DND-41 (cell line): ENCODE measurements around the gene KRCC1.

Experiments used
- EZH2 ChIP-seq: IDR thresholded peaks from 3 replicates; pipeline ENCODE4 v1.6.1; 2012; ENCODE audit warnings: borderline replicate concordance, low read depth, mild to moderate bottlenecking, moderate library complexity, low read length, inconsistent platforms; ENCODE audit not compliant: severe bottlenecking
- TF ChIP-seq, protein P1 (sequence below): IDR thresholded peaks from 2 replicates; pipeline ENCODE4 v1.5.1; 2012; ENCODE audit warnings: borderline replicate concordance, low read length, moderate library complexity, mild to moderate bottlenecking; ENCODE audit not compliant: poor library complexity, severe bottlenecking; ENCODE audit errors: extremely low read depth

DNA sequence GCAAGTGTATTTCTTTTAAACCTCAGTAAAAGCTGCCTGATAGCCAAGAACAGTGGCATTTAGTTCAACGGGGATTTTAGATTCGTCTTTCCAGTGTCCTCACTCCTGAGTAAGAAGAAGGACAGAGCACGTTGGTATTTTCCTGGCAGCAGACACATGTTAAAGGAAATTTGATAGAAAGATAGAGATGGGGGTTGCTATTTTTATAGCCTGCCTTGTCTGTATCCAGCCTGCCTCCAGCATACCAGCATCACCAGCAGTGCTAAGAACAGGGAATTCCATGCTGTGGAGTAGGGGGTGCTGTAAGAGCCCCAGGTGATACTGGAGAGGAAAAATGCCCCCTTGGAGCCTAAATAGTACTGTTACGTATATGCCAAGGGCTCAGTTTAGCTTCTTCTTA is 11.0 kb upstream of the KRCC1 start:
- TF ChIP-seq, protein P1, sequence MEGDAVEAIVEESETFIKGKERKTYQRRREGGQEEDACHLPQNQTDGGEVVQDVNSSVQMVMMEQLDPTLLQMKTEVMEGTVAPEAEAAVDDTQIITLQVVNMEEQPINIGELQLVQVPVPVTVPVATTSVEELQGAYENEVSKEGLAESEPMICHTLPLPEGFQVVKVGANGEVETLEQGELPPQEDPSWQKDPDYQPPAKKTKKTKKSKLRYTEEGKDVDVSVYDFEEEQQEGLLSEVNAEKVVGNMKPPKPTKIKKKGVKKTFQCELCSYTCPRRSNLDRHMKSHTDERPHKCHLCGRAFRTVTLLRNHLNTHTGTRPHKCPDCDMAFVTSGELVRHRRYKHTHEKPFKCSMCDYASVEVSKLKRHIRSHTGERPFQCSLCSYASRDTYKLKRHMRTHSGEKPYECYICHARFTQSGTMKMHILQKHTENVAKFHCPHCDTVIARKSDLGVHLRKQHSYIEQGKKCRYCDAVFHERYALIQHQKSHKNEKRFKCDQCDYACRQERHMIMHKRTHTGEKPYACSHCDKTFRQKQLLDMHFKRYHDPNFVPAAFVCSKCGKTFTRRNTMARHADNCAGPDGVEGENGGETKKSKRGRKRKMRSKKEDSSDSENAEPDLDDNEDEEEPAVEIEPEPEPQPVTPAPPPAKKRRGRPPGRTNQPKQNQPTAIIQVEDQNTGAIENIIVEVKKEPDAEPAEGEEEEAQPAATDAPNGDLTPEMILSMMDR = no peak
- TF ChIP-seq EZH2 = no peak
